Type B pancreatic cell (in vitro differentiated cells): ENCODE data around the gene MGRN1. TPM values are rescaled to one million over a fixed set of nuclear protein-coding genes. Genes with fewer than 3 reads are reported as not detected.

Source experiments
- DNase-seq: peaks from one replicate; pipeline ENCODE4 v3.0.0; 2021; ENCODE audit warnings: mixed read lengths; ENCODE audit not compliant: unreplicated experiment; ENCODE audit errors: extremely low spot score
- H3K27ac Mint-ChIP-seq: 2 replicates; pipeline ENCODE4 v1.8.0; 2021; ENCODE audit warnings: mild to moderate bottlenecking, mixed read lengths
- H3K27me3 Mint-ChIP-seq: 2 replicates; pipeline ENCODE4 v1.8.0; 2021; ENCODE audit warnings: mixed read lengths
- H3K36me3 Mint-ChIP-seq: 2 replicates; pipeline ENCODE4 v1.8.0; 2021; ENCODE audit warnings: mixed read lengths
- H3K4me1 Mint-ChIP-seq: one replicate; pipeline ENCODE4 v1.8.0; 2021; ENCODE audit warnings: mixed read lengths; ENCODE audit not compliant: unreplicated experiment
- H3K4me3 Mint-ChIP-seq: 2 replicates; pipeline ENCODE4 v1.8.0; 2021; ENCODE audit warnings: mild to moderate bottlenecking, mixed read lengths
- H3K9me3 Mint-ChIP-seq: 2 replicates; pipeline ENCODE4 v1.8.0; 2021; ENCODE audit warnings: mixed read lengths
- CTCF ChIP-seq: fragments of 200-600 bp; sonication (generic); conservative IDR thresholded peaks from 2 replicates; pipeline ENCODE4 v1.5.0; 2021; ENCODE audit warnings: antibody characterized with exemption, mild to moderate bottlenecking
- total RNA-seq: library from RNA; stranded (reverse); gene quantifications from 2 replicates; pipeline ENCODE4 v1.2.1, GENCODE V29; 2021; ENCODE audit warnings: low replicate concordance

The MGRN1 gene
- total RNA-seq, 1 donor from 2014 or later, result 88.6 TPM

GRCh38 chr16:4636196-4636595, 11.6 kb downstream of the MGRN1 start:
- Mint-ChIP-seq H3K9me3 (peaks cover 3% of the 10 kb centered on the region), H3K4me1 (peaks cover 14% of the 10 kb centered on the region), H3K27me3 (no peaks in the 10 kb centered on the region), H3K4me3 (no peak overlapping the region), H3K27ac (no peak overlapping the region), H3K36me3 (peaks cover 8% of the 10 kb centered on the region)
- no peak for DNase-seq
- TF ChIP-seq CTCF, result no peak

- H3K27me3 Mint-ChIP-seq, result no peaks in the 10 kb centered on the region
- H3K27ac Mint-ChIP-seq, result no peak overlapping the region
- H3K4me1 Mint-ChIP-seq, result peaks cover 14% of the 10 kb centered on the region
- no peak overlapping the region for H3K4me3 Mint-ChIP-seq
- TF ChIP-seq CTCF, result no peak
- no peaks in the 10 kb centered on the region for H3K9me3 Mint-ChIP-seq
- no peak for DNase-seq
- peaks cover 4% of the 10 kb centered on the region for H3K36me3 Mint-ChIP-seq
Measured at GRCh38 chr16:4637501-4638166, 13.0 kb downstream of the MGRN1 start.

- H3K4me3 Mint-ChIP-seq, result no peak overlapping the region
- H3K27ac Mint-ChIP-seq, result peak overlapping the region; percentile 21
- peaks cover 4% of the 10 kb centered on the region for H3K36me3 Mint-ChIP-seq
- no peaks in the 10 kb centered on the region for H3K9me3 Mint-ChIP-seq
- no peaks in the 10 kb centered on the region for H3K27me3 Mint-ChIP-seq
- H3K4me1 Mint-ChIP-seq, result peaks cover 14% of the 10 kb centered on the region
- DNase-seq, result no peak
- TF ChIP-seq CTCF, result no peak
Measured at GRCh38 chr16:4639899-4640509, 15.4 kb downstream of the MGRN1 start.

- Mint-ChIP-seq H3K27ac (peak overlapping the region; percentile 44), H3K4me3 (no peak overlapping the region), H3K27me3 (no peaks in the 10 kb centered on the region), H3K4me1 (peaks cover 14% of the 10 kb centered on the region), H3K9me3 (no peaks in the 10 kb centered on the region), H3K36me3 (peaks cover 11% of the 10 kb centered on the region)
- DNase-seq, result no peak
- no peak for TF ChIP-seq CTCF
Measured at GRCh38 chr16:4640572-4641305, 16.1 kb downstream of the MGRN1 start.

- Mint-ChIP-seq H3K9me3 (no peaks in the 10 kb centered on the region), H3K27me3 (no peaks in the 10 kb centered on the region), H3K27ac (peak overlapping the region; percentile 44), H3K4me1 (peaks cover 12% of the 10 kb centered on the region), H3K36me3 (peaks cover 9% of the 10 kb centered on the region), H3K4me3 (no peak overlapping the region)
- DNase-seq, result no peak
- no peak for TF ChIP-seq CTCF
Measured at GRCh38 chr16:4641306-4641687, 16.7 kb downstream of the MGRN1 start.
